Liver (tissue), 3 donors: ENCODE data around the gene CDH23.

Source experiments
- CTCF ChIP-seq: fragments of 150-350 bp; IDR thresholded peaks from 2 replicates; pipeline ENCODE4 v1.5.1; 2017; ENCODE audit warnings: improper control_type of control experiment, low read depth, low read length; ENCODE audit not compliant: missing input control
- MAX ChIP-seq: IDR thresholded peaks from 2 replicates; pipeline ENCODE4 v1.6.1; 2016; ENCODE audit warnings: antibody characterized with exemption
- REST ChIP-seq: IDR thresholded peaks from 2 replicates; pipeline ENCODE4 v1.6.1; 2016; ENCODE audit warnings: antibody characterized with exemption, mild to moderate bottlenecking
- RXRA ChIP-seq, 2 donors: IDR thresholded peaks; 2 replicates each; pipeline ENCODE4 v1.6.1; 2017 to 2018; ENCODE audit warnings: antibody characterized with exemption in 2 of 2, mild to moderate bottlenecking in 1 of 2
- TAF1 ChIP-seq: conservative IDR thresholded peaks from 2 replicates; pipeline ENCODE4 v1.6.1; 2016; ENCODE audit warnings: antibody characterized with exemption, mild to moderate bottlenecking
- donor health status: healthy.
- donor health status: healthy.

- no peak for TF ChIP-seq TAF1
- no peak for TF ChIP-seq CTCF
- no peak for TF ChIP-seq MAX
- TF ChIP-seq RXRA (IDR thresholded peaks at IDR 0.05), result no peak
- TF ChIP-seq REST, result no peak
Observed at GRCh38 chr10:71633920-71634319, 237.2 kb downstream of the CDH23 start.
